ENCODE data around the gene ANKRD23.
"Not testable (repeated sequence)": the region's sequence is repeated elsewhere in the genome, so short reads cannot be mapped to it uniquely, and the experiment has no call there.

The ANKRD23 gene
- total RNA-seq = 1.3 to 8.8 (median 2.0) reads per million in 9 experiments

- Mint-ChIP-seq H3K27ac (peak within 1 kb of the TSS; percentile 28 to 83), H3K9me3 (no peaks in the 10 kb centered on the region), H3K4me3 (no peak within 1 kb of the TSS), H3K27me3 (no peaks in the 10 kb centered on the region), H3K36me3 (ENCODE audit: insufficient read depth) (peaks cover 37% of the 10 kb centered on the region), H3K4me1 (ENCODE audit: low read depth in 2 of 2) (peaks cover 6 to 16% of the 10 kb centered on the region in 2 donors)
- DNase-seq (no peak), ATAC-seq (replicated peaks) (no peak)
Observed at GRCh38 chr2:96843538-96844268, at the start of gene ANKRD23. Gene ANKRD23 (minus strand): TSS chr2:96844021. CDS start chr2:96843992, 29 bp downstream.

GRCh38 chr2:96891591-96892333 lies 47.9 kb upstream of the ANKRD23 start:
- H3K27ac Mint-ChIP-seq = peak overlapping the region; percentile 47 to 59
- H3K27me3 Mint-ChIP-seq = no peaks in the 10 kb centered on the region
- H3K9me3 Mint-ChIP-seq = no peaks in the 10 kb centered on the region
- DNase-seq (peak in 1 of 3 experiments; percentile 27), ATAC-seq (replicated peaks) (peak; percentile 81)
- peaks cover 2% of the 10 kb centered on the region for H3K36me3 Mint-ChIP-seq (ENCODE audit: insufficient read depth)
- H3K4me1 Mint-ChIP-seq (ENCODE audit: low read depth in 2 of 2) = peaks cover 36 to 44% of the 10 kb centered on the region in 2 donors
- peak overlapping the region in 1 of 2 donors; percentile 52 for H3K4me3 Mint-ChIP-seq

- ATAC-seq (replicated peaks) (no peak), DNase-seq (no peak)
- H3K9me3 Mint-ChIP-seq = no peaks in the 10 kb centered on the region
- H3K4me1 Mint-ChIP-seq (ENCODE audit: low read depth in 2 of 2) = peaks cover 31 to 44% of the 10 kb centered on the region in 2 donors
- H3K4me3 Mint-ChIP-seq = peak overlapping the region in 1 of 2 donors; percentile 52
- H3K27me3 Mint-ChIP-seq = no peaks in the 10 kb centered on the region
- H3K27ac Mint-ChIP-seq = peak overlapping the region; percentile 47 to 59
- peaks cover 2% of the 10 kb centered on the region for H3K36me3 Mint-ChIP-seq (ENCODE audit: insufficient read depth)
Observed at GRCh38 chr2:96890726-96891385, 47.0 kb upstream of the ANKRD23 start.

GRCh38 chr2:96890252-96890651 lies 46.4 kb upstream of the ANKRD23 start:
- H3K27me3 Mint-ChIP-seq = no peaks in the 10 kb centered on the region
- H3K36me3 Mint-ChIP-seq (ENCODE audit: insufficient read depth) = peaks cover 2% of the 10 kb centered on the region
- H3K4me3 Mint-ChIP-seq = no peak overlapping the region
- DNase-seq (no peak), ATAC-seq (replicated peaks) (no peak)
- peak overlapping the region in 1 of 2 donors; percentile 47 for H3K27ac Mint-ChIP-seq
- no peaks in the 10 kb centered on the region for H3K9me3 Mint-ChIP-seq
- peaks cover 27 to 39% of the 10 kb centered on the region in 2 donors for H3K4me1 Mint-ChIP-seq (ENCODE audit: low read depth in 2 of 2)

GRCh38 chr2:96889502-96889901 lies 45.7 kb upstream of the ANKRD23 start:
- not testable (repeated sequence) for H3K9me3 Mint-ChIP-seq; ATAC-seq (replicated peaks); H3K27me3 Mint-ChIP-seq; H3K4me3 Mint-ChIP-seq; H3K36me3 Mint-ChIP-seq (ENCODE audit: insufficient read depth); H3K27ac Mint-ChIP-seq; DNase-seq
- peaks cover 24 to 34% of the 10 kb centered on the region in 2 donors for H3K4me1 Mint-ChIP-seq (ENCODE audit: low read depth in 2 of 2)

GRCh38 chr2:96888072-96889011 lies 44.5 kb upstream of the ANKRD23 start:
- no peak for DNase-seq
- peaks cover 2% of the 10 kb centered on the region for H3K36me3 Mint-ChIP-seq (ENCODE audit: insufficient read depth)
- no peaks in the 10 kb centered on the region for H3K9me3 Mint-ChIP-seq
- peaks cover 24 to 33% of the 10 kb centered on the region in 2 donors for H3K4me1 Mint-ChIP-seq (ENCODE audit: low read depth in 2 of 2)
- peak overlapping the region in 1 of 2 donors; percentile 59 for H3K27ac Mint-ChIP-seq
- ATAC-seq (replicated peaks) = no peak
- H3K27me3 Mint-ChIP-seq = no peaks in the 10 kb centered on the region
- H3K4me3 Mint-ChIP-seq = no peak overlapping the region

GRCh38 chr2:96887493-96888012 lies 43.7 kb upstream of the ANKRD23 start:
- H3K4me1 Mint-ChIP-seq (ENCODE audit: low read depth in 2 of 2) = peaks cover 22 to 25% of the 10 kb centered on the region in 2 donors
- ATAC-seq (replicated peaks) (no peak), DNase-seq (no peak)
- no peaks in the 10 kb centered on the region for H3K9me3 Mint-ChIP-seq
- H3K36me3 Mint-ChIP-seq (ENCODE audit: insufficient read depth) = peaks cover 2% of the 10 kb centered on the region
- no peaks in the 10 kb centered on the region for H3K27me3 Mint-ChIP-seq
- no peak overlapping the region for H3K4me3 Mint-ChIP-seq
- no peak overlapping the region for H3K27ac Mint-ChIP-seq

- Mint-ChIP-seq H3K9me3 (no peaks in the 10 kb centered on the region), H3K27ac (peak overlapping the region; percentile 71 to 94)
Observed at GRCh38 chr2:96885432-96886347, 41.9 kb upstream of the ANKRD23 start.

GRCh38 chr2:96884299-96885094 lies 40.7 kb upstream of the ANKRD23 start:
- Mint-ChIP-seq H3K27me3 (no peaks in the 10 kb centered on the region), H3K9me3 (no peaks in the 10 kb centered on the region), H3K27ac (no peak overlapping the region), H3K36me3 (ENCODE audit: insufficient read depth) (no peaks in the 10 kb centered on the region), H3K4me1 (ENCODE audit: low read depth in 2 of 2) (peaks cover 6 to 14% of the 10 kb centered on the region in 2 donors), H3K4me3 (no peak overlapping the region)
- no peak for ATAC-seq (replicated peaks)
- no peak for DNase-seq

More at GRCh38 chr2:96885432-96886347, 41.9 kb upstream of the ANKRD23 start:
- ATAC-seq (replicated peaks) (no peak), DNase-seq (no peak)
- Mint-ChIP-seq H3K27me3 (no peaks in the 10 kb centered on the region), H3K4me3 (no peak overlapping the region), H3K36me3 (ENCODE audit: insufficient read depth) (no peaks in the 10 kb centered on the region), H3K4me1 (ENCODE audit: low read depth in 2 of 2) (peaks cover 10 to 11% of the 10 kb centered on the region in 2 donors)

GRCh38 chr2:96883306-96883705 lies 39.5 kb upstream of the ANKRD23 start:
- DNase-seq (no peak), ATAC-seq (replicated peaks) (no peak)
- no peaks in the 10 kb centered on the region for H3K36me3 Mint-ChIP-seq (ENCODE audit: insufficient read depth)
- H3K4me1 Mint-ChIP-seq (ENCODE audit: low read depth in 2 of 2) = peaks cover 6 to 11% of the 10 kb centered on the region in 2 donors
- H3K4me3 Mint-ChIP-seq = no peak overlapping the region
- H3K9me3 Mint-ChIP-seq = no peaks in the 10 kb centered on the region
- H3K27me3 Mint-ChIP-seq = no peaks in the 10 kb centered on the region
- no peak overlapping the region for H3K27ac Mint-ChIP-seq

GRCh38 chr2:96882906-96883305 lies 39.1 kb upstream of the ANKRD23 start:
- Mint-ChIP-seq H3K36me3 (ENCODE audit: insufficient read depth) (no peaks in the 10 kb centered on the region), H3K4me1 (ENCODE audit: low read depth in 2 of 2) (peaks cover 6 to 8% of the 10 kb centered on the region in 2 donors), H3K4me3 (no peak overlapping the region), H3K27me3 (no peaks in the 10 kb centered on the region), H3K27ac (peak overlapping the region in 1 of 2 donors; percentile 15), H3K9me3 (no peaks in the 10 kb centered on the region)
- ATAC-seq (replicated peaks) = no peak
- DNase-seq = no peak
